Cardiac muscle cell (in vitro differentiated cells and primary cell): Measurements from ENCODE around the gene RAD9B. TPM values are rescaled to one million over a fixed set of nuclear protein-coding genes. Genes with fewer than 3 reads are reported as not detected.

Source experiments
- DNase-seq, 2 donors: peaks; one replicate each; pipeline versions ENCODE4 v3.0.0 to v3.0.0-alpha.2; 2010 to 2017; ENCODE audit warnings: low read depth in 1 of 2, low spot score in 1 of 2
- H3K27ac ChIP-seq: fragments of 200-600 bp; sonication (generic); 2 replicates; pipeline ENCODE4 v1.5.1; 2016
- H3K27me3 ChIP-seq: fragments of 200-600 bp; sonication (generic); 2 replicates; pipeline ENCODE4 v1.6.0; 2016; ENCODE audit warnings: control low read depth
- H3K36me3 ChIP-seq: fragments of 200-600 bp; sonication (generic); 2 replicates; pipeline ENCODE4 v1.5.1; 2016; ENCODE audit warnings: control low read depth
- H3K4me1 ChIP-seq: fragments of 200-600 bp; sonication (generic); 2 replicates; pipeline ENCODE4 v1.8.1; 2017; ENCODE audit warnings: low read depth, mild to moderate bottlenecking, mixed run types
- H3K4me3 ChIP-seq: fragments of 200-600 bp; sonication (generic); 2 replicates; pipeline ENCODE4 v1.5.1; 2016; ENCODE audit warnings: mild to moderate bottlenecking
- H3K9me3 ChIP-seq: fragments of 200-600 bp; sonication (generic); 2 replicates; pipeline ENCODE4 v1.5.1; 2017; ENCODE audit warnings: low read depth, mild to moderate bottlenecking, control low read depth
- CTCF ChIP-seq: IDR thresholded peaks from 2 replicates; pipeline ENCODE4 v1.5.1; 2012; ENCODE audit warnings: low read depth, mild to moderate bottlenecking, low read length
- polyA plus RNA-seq: library from polyadenylated mRNA; unstranded; fragments of >200 nt; fragmentation: Nextera tagmentation; extraction: Ambion mirVana; gene quantifications from 2 replicates; pipeline ENCODE4 v1.2.1, GENCODE V29; 2016
- total RNA-seq: library from RNA; depleted of rRNA; stranded (reverse); fragments of >200 nt; gene quantifications from 2 replicates; pipeline ENCODE4 v1.2.3, GENCODE V29; 2016

Gene RAD9B
- total and polyA plus RNA-seq, 2 experiments from 2014 or later: 1.1 to 2.3 TPM

DNA sequence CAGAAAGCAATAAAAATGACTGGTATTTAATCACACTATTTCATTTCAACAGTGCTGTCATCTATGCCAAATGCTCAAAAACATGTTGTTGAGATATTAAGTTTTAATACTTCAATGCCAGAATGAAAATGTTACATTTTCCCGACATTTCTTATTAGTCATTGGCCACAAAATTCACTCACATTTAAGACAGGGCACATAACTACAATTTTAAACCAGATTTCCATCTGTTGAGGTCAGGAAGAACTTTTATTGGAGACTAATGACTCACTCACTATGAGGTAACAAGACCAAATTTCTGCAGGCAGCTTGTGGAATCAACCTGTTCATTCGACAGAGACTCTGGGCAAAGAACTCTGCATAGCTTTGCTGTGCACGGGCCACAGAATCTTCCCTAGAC lies 44.2 kb downstream of the RAD9B start:
- no peak for TF ChIP-seq CTCF
- Histone ChIP-seq H3K36me3 (peaks cover 3% of the 10 kb centered on the region), H3K9me3 (no peaks in the 10 kb centered on the region), H3K4me1 (peaks cover 46% of the 10 kb centered on the region), H3K27ac (peak overlapping the region; percentile 49), H3K4me3 (no peak overlapping the region), H3K27me3 (no peaks in the 10 kb centered on the region)
- peak in 1 of 2 donors; percentile 83 for DNase-seq

DNA sequence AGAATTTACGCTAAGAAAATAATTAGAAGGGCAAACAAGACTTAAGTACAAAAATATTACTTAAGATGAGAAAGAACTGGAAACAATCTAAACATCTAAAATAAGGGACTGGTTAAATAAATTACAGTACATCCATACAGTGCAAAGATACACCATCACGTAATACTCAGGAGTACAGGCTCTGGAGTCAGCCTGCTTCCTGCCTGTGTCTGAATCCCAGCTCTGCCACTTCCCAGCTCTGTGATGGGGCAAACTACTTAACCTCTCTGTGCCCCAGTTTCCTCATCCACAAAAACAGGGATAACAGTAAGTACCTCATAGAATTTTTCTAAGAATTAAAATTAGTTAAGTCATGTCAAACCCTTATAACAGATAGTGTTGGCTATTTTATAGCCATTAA lies 45.0 kb downstream of the RAD9B start:
- H3K4me1 ChIP-seq: peaks cover 53% of the 10 kb centered on the region
- H3K27me3 ChIP-seq: no peaks in the 10 kb centered on the region
- no peak overlapping the region for H3K27ac ChIP-seq
- no peak for TF ChIP-seq CTCF
- DNase-seq: no peak
- H3K4me3 ChIP-seq: no peak overlapping the region
- H3K9me3 ChIP-seq: no peaks in the 10 kb centered on the region
- H3K36me3 ChIP-seq: peaks cover 3% of the 10 kb centered on the region

- H3K4me3 ChIP-seq: no peak overlapping the region
- peak overlapping the region; percentile 96 for H3K27ac ChIP-seq
- TF ChIP-seq CTCF: no peak
- H3K36me3 ChIP-seq: peaks cover 3% of the 10 kb centered on the region
- peaks cover 45% of the 10 kb centered on the region for H3K4me1 ChIP-seq
- H3K9me3 ChIP-seq: no peaks in the 10 kb centered on the region
- H3K27me3 ChIP-seq: no peaks in the 10 kb centered on the region
- DNase-seq: no peak
Observed at GRCh38 chr12:110548678-110549077, 46.5 kb downstream of the RAD9B start.

GRCh38 chr12:110549716-110550115 lies 47.6 kb downstream of the RAD9B start:
- Histone ChIP-seq H3K9me3 (no peaks in the 10 kb centered on the region), H3K4me3 (no peak overlapping the region), H3K36me3 (peaks cover 3% of the 10 kb centered on the region), H3K4me1 (peaks cover 43% of the 10 kb centered on the region), H3K27me3 (no peaks in the 10 kb centered on the region), H3K27ac (peak overlapping the region; percentile 96)
- DNase-seq: peak in 1 of 2 donors; percentile 79
- TF ChIP-seq CTCF: no peak

GRCh38 chr12:110550981-110551380 lies 48.9 kb downstream of the RAD9B start:
- Histone ChIP-seq H3K9me3 (no peaks in the 10 kb centered on the region), H3K4me3 (no peak overlapping the region), H3K27ac (peak overlapping the region; percentile 96), H3K4me1 (peaks cover 56% of the 10 kb centered on the region), H3K27me3 (no peaks in the 10 kb centered on the region), H3K36me3 (no peaks in the 10 kb centered on the region)
- DNase-seq: no peak
- TF ChIP-seq CTCF: no peak

Other genes with a start within 250 kb of the RAD9B start
- 297 and 328 TPM in 2 replicates for gene ATP2A2, start 221.1 kb upstream of the RAD9B start, total RNA-seq
- gene ATP2A2, start 221.1 kb upstream of the RAD9B start, polyA plus RNA-seq: 300 and 400 TPM in 2 replicates
- gene ANAPC7, start 98.6 kb upstream of the RAD9B start, total RNA-seq: 37.2 and 55.4 TPM in 2 replicates
- gene ANAPC7, start 98.6 kb upstream of the RAD9B start, polyA plus RNA-seq: 48.2 and 54.6 TPM in 2 replicates
- 94.0 and 171 TPM in 2 replicates for gene ARPC3, start 52.0 kb upstream of the RAD9B start, total RNA-seq
- 228 and 245 TPM in 2 replicates for gene ARPC3, start 52.0 kb upstream of the RAD9B start, polyA plus RNA-seq
- 9.9 and 18.6 TPM in 2 replicates for gene GPN3, start 34.1 kb upstream of the RAD9B start, total RNA-seq
- gene GPN3, start 34.1 kb upstream of the RAD9B start, polyA plus RNA-seq: 48.7 and 57.8 TPM in 2 replicates
- gene FAM216A, start 33.5 kb upstream of the RAD9B start, total RNA-seq: 41.8 and 43.3 TPM in 2 replicates
- gene FAM216A, start 33.5 kb upstream of the RAD9B start, polyA plus RNA-seq: 54.3 and 66.4 TPM in 2 replicates
- gene VPS29, start 220 bp upstream of the RAD9B start, total RNA-seq: 57.7 and 70.1 TPM in 2 replicates
- gene VPS29, start 220 bp upstream of the RAD9B start, polyA plus RNA-seq: 170 and 179 TPM in 2 replicates
- gene PPTC7, start 81.0 kb downstream of the RAD9B start, total RNA-seq: 15.3 and 21.7 TPM in 2 replicates
- gene PPTC7, start 81.0 kb downstream of the RAD9B start, polyA plus RNA-seq: 16.3 and 24.8 TPM in 2 replicates
- gene TCTN1, start 111.8 kb downstream of the RAD9B start, total RNA-seq: 35.1 and 54.1 TPM in 2 replicates
- gene TCTN1, start 111.8 kb downstream of the RAD9B start, polyA plus RNA-seq: 49.1 and 70.3 TPM in 2 replicates
- gene HVCN1, start 186.8 kb downstream of the RAD9B start, total RNA-seq: 2.9 and 8.7 TPM in 2 replicates
- 3.8 and 6.1 TPM in 2 replicates for gene HVCN1, start 186.8 kb downstream of the RAD9B start, polyA plus RNA-seq
- 118 and 150 TPM in 2 replicates for gene PPP1CC, start 240.6 kb downstream of the RAD9B start, total RNA-seq
- gene PPP1CC, start 240.6 kb downstream of the RAD9B start, polyA plus RNA-seq: 85.2 and 124 TPM in 2 replicates